Activated CD4-positive, alpha-beta T cell treated with anti-CD3 and anti-CD28 coated beads, Interleukin-2, amount 50 U/mL, for 48 hours (primary cell): ENCODE measurements around the gene FUOM.

Experiments used
- DNase-seq, 2 experiments: peaks; one replicate each; pipeline ENCODE4 v3.0.0-alpha.2; 2020

Gene FUOM

GRCh38 chr10:133357285-133358161 is at the start of gene FUOM:
FUOM (minus strand) TSS chr10:133358019; CDS start chr10:133358007, 12 bp downstream.
- DNase-seq: peak; percentile 75 to 80

- DNase-seq: no peak
Measured at GRCh38 chr10:133405844-133406527, 48.2 kb upstream of the FUOM start.

GRCh38 chr10:133405272-133405671 is 47.5 kb upstream of the FUOM start:
- DNase-seq: no peak

GRCh38 chr10:133403784-133404183 is 46.0 kb upstream of the FUOM start:
- DNase-seq: no peak

- DNase-seq: no peak
Measured at GRCh38 chr10:133403359-133403758, 45.5 kb upstream of the FUOM start.

GRCh38 chr10:133401981-133402725 is 44.3 kb upstream of the FUOM start:
- DNase-seq: no peak

GRCh38 chr10:133401500-133401899 is 43.7 kb upstream of the FUOM start:
- no peak for DNase-seq

GRCh38 chr10:133400624-133401424 is 43.0 kb upstream of the FUOM start:
- no peak for DNase-seq

- DNase-seq: no peak
Measured at GRCh38 chr10:133399123-133399601, 41.3 kb upstream of the FUOM start.

GRCh38 chr10:133397938-133398337 is 40.1 kb upstream of the FUOM start:
- DNase-seq: no peak

GRCh38 chr10:133396035-133396624 is 38.3 kb upstream of the FUOM start:
- no peak for DNase-seq

- DNase-seq: peak in 1 of 2 experiments; percentile 11
Measured at GRCh38 chr10:133394801-133395221, 37.0 kb upstream of the FUOM start.

- DNase-seq: peak; percentile 95 to 96
Measured at GRCh38 chr10:133394064-133394663, 36.3 kb upstream of the FUOM start, which contains the start of gene MTG1. MTG1 (plus strand) TSS chr10:133394157; CDS start chr10:133394221, 64 bp downstream.

- no peak for DNase-seq
Measured at GRCh38 chr10:133393401-133394063, 35.7 kb upstream of the FUOM start.

GRCh38 chr10:133391761-133392518 is 34.1 kb upstream of the FUOM start:
- DNase-seq: peak; percentile 38 to 54

- no peak for DNase-seq
Measured at GRCh38 chr10:133391249-133391635, 33.4 kb upstream of the FUOM start.

GRCh38 chr10:133390597-133391248 is 32.9 kb upstream of the FUOM start:
- no peak for DNase-seq

- DNase-seq: peak; percentile 48 to 61
Measured at GRCh38 chr10:133388973-133389818, 31.4 kb upstream of the FUOM start.
